GM13976 (cell line): ENCODE results near the gene STAMBPL1.

Experiments used
- DNase-seq: peaks from one replicate; pipeline ENCODE4 v3.0.0; 2012; ENCODE audit warnings: low spot score
- CTCF ChIP-seq: IDR thresholded peaks from 2 replicates; pipeline ENCODE4 v1.5.1; 2012; ENCODE audit warnings: borderline replicate concordance, mild to moderate bottlenecking; ENCODE audit not compliant: insufficient read depth; ENCODE audit errors: extremely low read depth, missing control alignments, control extremely low read depth
- in situ Hi-C: fragments of 300-500 bp; cut with MboI; formaldehyde crosslinking; loops from one replicate; pipeline ENCODE4 v1.12.0; 2022; ENCODE audit warnings: low sequenced_read_pairs, mixed read lengths, inconsistent platforms; ENCODE audit not compliant: unreplicated experiment

STAMBPL1 gene

GRCh38 chr10:88968391-88968790 lies 88.3 kb downstream of the STAMBPL1 start:
- in situ Hi-C loops: no loop called here
- DNase-seq: no peak
- no peak for TF ChIP-seq CTCF

GRCh38 chr10:88971221-88972061 lies 91.4 kb downstream of the STAMBPL1 start:
- TF ChIP-seq CTCF: no peak
- DNase-seq: no peak
- in situ Hi-C loops: no loop called here
